Endothelial cell of umbilical vein (primary cell): Measurements from ENCODE around the gene SHISA6.

ENCODE experiments used
- CTCF ChIP-seq, 2 donors: IDR thresholded peaks; 1 replicate in 1 of 2; 2 replicates in 1 of 2; pipeline ENCODE4 v1.5.1; 2011; ENCODE audit warnings: low read length in 2 of 2, mild to moderate bottlenecking in 2 of 2, moderate library complexity in 2 of 2, control low read depth in 1 of 2, inconsistent platforms in 1 of 2, low read depth in 1 of 2; ENCODE audit not compliant: insufficient read depth in 1 of 2; ENCODE audit errors: extremely low read depth in 1 of 2
- EZH2 ChIP-seq: IDR thresholded peaks from 2 replicates; pipeline ENCODE4 v1.6.1; 2012; ENCODE audit warnings: borderline replicate concordance, low read depth, mild to moderate bottlenecking, moderate library complexity, low read length, inconsistent platforms; ENCODE audit not compliant: severe bottlenecking
- FOS ChIP-seq: IDR thresholded peaks from 2 replicates; pipeline ENCODE4 v1.6.1; 2011; ENCODE audit warnings: mild to moderate bottlenecking, low read length, moderate library complexity, borderline replicate concordance; ENCODE audit not compliant: insufficient read depth
- GATA2 ChIP-seq: IDR thresholded peaks from 2 replicates; pipeline ENCODE4 v1.7.0; 2011; ENCODE audit warnings: low read depth, mild to moderate bottlenecking, moderate library complexity, mixed read lengths, low read length; ENCODE audit not compliant: insufficient read length, insufficient read depth
- JUN ChIP-seq: IDR thresholded peaks from 2 replicates; pipeline ENCODE4 v1.6.1; 2011; ENCODE audit warnings: borderline replicate concordance, low read depth; ENCODE audit not compliant: insufficient read length, insufficient read depth
- POLR2A ChIP-seq: IDR thresholded peaks from 2 replicates; pipeline ENCODE4 v1.6.1; 2012; ENCODE audit warnings: low read depth, mild to moderate bottlenecking, control low read depth, low read length
- POLR2AphosphoS5 ChIP-seq: IDR thresholded peaks from 2 replicates; pipeline ENCODE4 v1.6.1; 2012; ENCODE audit warnings: low read depth, mild to moderate bottlenecking, control low read depth, low read length, moderate library complexity; ENCODE audit not compliant: insufficient read depth
- TF ChIP-seq, protein P1 (sequence below): IDR thresholded peaks from 2 replicates; pipeline ENCODE4 v1.6.1; 2011; ENCODE audit not compliant: insufficient read depth, insufficient read length

DNA sequence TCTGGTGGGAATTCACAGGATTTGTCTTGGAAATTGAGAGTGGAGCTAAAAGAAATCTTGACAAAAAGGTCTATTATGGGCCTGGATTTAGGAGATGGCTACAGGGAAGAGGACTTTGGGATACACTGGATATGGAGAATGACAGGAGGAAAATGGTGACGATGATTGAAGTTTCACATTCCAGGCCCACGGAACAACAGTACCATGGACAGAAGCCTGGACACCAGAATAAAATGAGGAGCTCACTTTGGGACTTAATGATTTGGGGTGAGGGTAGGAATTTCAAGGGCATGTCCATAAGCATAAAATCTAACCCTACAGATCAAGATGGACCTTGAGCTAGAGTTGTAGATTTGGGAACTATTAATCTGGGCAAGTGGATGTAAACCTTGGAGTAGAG is 309.4 kb downstream of the SHISA6 start:
- TF ChIP-seq, protein P1, sequence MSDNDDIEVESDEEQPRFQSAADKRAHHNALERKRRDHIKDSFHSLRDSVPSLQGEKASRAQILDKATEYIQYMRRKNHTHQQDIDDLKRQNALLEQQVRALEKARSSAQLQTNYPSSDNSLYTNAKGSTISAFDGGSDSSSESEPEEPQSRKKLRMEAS = no peak
- no peak for TF ChIP-seq CTCF (IDR thresholded peaks at IDR 0.05; ENCODE audit: extremely low read depth in 1 of 2, insufficient read depth in 1 of 2, low read depth in 1 of 2, low read length in 2 of 2)
- no peak for TF ChIP-seq POLR2AphosphoS5
- TF ChIP-seq EZH2 = no peak
- no peak for TF ChIP-seq JUN
- no peak for TF ChIP-seq POLR2A
- no peak for TF ChIP-seq GATA2
- TF ChIP-seq FOS = no peak
